Activated CD4-positive, alpha-beta T cell treated with anti-CD3 and anti-CD28 coated beads, Interleukin-2, Interleukin-6, amounts not matched to agents 100 ng/mL and 50 ng/mL, durations not matched to agents 16 hours and 8 hours (primary cell): ENCODE measurements around the gene CHCHD6.
A peak's percentile ranks its signal among the peaks of the same experiment; 100 is the strongest.

Experiments
- DNase-seq: peaks from one replicate; pipeline ENCODE4 v3.0.0-alpha.2; 2020

CHCHD6 gene

DNA sequence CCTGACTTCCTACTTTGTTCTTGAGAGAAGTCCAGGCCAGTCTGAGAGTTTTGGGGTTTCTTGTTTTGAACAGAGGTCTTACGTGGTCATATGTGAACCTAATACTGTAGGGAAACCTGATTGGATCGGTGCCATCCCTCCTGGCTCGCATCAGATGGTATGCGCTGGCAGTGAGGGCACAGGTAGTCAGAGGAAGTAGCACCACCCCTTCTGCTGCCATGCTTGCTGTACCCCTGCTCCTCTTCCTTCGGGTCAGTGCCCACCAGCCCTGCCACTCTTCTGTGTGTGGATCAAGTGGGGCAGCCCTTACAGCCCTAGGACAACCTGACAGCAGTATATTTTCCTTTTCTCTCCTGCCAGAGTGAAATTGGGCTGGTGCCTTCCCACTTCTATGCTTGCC, 39.7 kb downstream of the CHCHD6 start:
- DNase-seq: no peak

- DNase-seq: no peak
Observed at GRCh38 chr3:126745760-126746394, 41.8 kb downstream of the CHCHD6 start.

DNA sequence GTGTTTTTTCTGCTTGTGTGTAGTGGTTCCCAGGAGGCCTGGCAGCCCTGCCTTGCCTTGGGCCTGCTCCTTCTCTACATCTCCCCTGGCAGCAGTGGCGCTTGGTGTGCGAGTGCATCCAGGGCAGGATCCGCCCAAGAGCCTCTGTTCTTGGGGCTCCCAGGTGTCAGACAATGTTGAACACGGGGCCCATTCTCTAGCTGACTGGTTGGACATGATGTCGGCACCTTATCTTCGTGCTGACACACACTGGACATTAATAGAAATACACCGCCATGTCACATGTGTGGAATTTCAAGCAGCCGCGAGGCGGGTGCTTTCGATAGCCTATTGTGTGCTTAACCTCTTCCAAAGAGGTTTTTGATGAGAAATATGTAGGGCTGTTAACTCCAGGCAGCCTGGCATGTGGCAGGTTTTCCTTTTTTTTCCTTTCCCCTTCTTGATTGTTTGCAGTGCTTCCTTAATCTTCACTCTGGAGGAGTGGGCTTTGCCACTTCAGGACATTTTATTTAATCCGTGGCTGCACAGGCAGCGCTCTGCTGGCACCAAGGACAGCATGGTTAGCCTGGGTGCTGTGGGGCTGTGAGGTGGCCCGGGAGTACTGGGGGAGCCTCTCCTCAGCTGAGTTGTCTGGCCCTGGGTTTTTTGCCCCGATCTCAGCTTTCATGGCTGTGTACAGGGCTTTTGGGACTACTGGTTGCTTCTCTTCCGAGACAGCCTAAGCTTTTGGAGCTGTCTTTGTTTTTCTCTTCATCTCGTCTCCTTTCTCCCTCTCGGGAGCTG, 42.5 kb downstream of the CHCHD6 start:
- no peak for DNase-seq

- DNase-seq: no peak
Observed at GRCh38 chr3:126747768-126748167, 43.7 kb downstream of the CHCHD6 start.

DNA sequence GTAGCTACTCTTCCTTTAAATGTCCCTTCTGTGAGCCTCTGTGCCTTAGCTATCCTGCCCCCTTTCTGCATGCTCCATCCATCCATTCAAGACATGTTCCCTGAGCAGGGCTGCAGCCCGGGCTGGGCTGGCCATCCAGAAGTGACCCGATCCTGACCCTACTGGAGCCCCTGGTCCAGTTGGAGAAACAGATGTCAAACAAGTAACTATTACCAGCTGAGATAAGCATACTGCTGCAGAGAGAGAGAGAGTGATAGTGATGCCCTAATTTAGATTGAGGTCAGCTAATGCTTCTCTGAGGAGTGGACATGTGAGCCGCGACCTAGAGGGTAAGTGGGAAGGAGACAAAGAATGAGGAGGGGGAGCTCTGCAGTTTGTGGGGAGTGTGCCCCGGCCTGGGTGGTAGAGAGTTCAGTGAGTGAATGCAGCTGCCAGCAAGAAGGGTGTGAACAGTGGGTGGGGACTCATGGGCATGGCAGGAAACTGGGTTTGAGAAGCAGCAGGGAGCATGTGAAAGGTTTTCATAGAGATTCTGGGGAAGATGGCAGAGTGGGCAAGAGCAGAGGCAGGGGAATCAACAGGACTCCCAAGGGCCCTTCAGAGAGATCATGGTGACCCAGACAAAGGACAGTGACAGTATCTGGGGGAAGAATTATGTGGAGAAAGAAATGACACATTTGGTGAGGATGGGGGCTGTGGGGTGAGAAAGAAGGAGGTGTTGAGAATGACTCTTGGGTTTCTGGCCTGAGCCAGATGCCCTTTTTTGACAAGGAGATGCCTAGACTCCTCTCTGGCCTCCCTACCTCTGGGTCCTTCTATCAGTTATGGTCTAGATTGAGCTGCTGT, 44.9 kb downstream of the CHCHD6 start:
- no peak for DNase-seq

GRCh38 chr3:126749547-126749875, 45.5 kb downstream of the CHCHD6 start:
- DNase-seq: no peak

- no peak for DNase-seq
Observed at GRCh38 chr3:126749931-126750755, 46.1 kb downstream of the CHCHD6 start.

DNA sequence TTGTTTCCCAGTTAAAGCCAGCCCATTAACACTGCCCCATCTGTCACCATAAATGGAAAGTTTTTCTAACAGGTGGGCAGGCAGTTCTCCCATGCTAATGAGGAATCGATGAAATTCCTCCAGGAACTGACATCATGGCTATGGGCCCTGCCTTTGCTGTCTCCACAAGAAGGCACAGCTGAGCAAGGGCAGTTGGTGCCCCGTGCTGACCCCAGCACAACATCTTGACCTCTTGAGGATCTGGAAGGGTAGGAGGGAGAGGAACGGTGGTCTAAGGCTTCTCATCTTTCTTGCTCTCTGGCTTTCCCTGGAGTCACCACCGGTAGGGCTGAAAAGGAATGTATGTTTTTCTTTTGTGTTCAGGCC, 46.7 kb downstream of the CHCHD6 start:
- DNase-seq: no peak

- no peak for DNase-seq
Observed at GRCh38 chr3:126751611-126752302, 47.7 kb downstream of the CHCHD6 start.

- peak; percentile 58 for DNase-seq
Observed at GRCh38 chr3:126752303-126753190, 48.5 kb downstream of the CHCHD6 start.

DNA sequence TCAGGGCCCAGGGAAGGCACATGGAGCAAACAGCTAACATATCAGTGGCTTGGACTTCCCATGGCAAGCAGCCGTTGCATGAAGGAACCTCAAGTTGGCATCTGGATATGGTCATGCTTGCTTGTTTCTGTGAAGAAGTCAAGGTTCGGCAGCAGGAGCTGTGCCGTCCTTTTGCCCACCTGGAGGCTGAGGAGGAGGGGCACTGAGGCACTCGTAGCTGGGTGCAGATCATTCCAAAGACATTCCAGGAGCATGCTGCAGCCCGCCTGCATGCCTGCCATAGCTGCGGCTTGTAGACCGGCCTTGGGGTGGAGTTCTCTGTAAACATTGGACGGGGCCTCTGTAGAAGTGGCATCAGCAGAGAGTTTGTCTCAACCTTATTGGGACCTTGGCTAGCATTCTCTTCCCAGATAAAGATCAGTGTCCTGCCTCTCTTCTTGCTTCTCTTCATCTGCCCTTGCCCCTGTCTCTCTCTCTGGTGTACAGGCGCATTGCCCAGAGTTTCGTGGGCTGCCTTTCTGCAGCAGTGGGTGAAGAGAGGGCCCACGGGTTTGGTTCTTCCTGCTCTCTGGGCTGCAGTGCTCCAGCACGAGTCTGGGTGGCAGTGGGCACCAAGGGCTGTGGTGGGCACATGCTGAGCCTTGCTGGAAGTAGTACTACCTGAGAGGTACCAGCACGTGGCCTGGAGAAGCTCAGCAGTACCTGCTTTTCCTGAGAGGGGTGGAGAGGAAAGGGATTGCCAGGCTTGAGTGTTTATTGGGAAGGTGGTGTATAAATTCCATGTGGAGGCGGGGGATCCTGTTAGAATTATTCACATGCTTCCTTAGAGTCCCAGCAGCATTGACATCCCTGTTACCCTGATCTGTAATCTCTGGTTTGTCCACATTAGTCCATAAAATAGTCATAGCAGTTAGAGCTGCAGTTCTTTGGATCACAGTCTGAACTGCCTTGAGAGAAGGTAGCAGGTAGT, 49.4 kb downstream of the CHCHD6 start:
- no peak for DNase-seq

GRCh38 chr3:126755866-126756265, 51.8 kb downstream of the CHCHD6 start:
- no peak for DNase-seq

- DNase-seq: no peak
Observed at GRCh38 chr3:126758026-126758425, 54.0 kb downstream of the CHCHD6 start.

DNA sequence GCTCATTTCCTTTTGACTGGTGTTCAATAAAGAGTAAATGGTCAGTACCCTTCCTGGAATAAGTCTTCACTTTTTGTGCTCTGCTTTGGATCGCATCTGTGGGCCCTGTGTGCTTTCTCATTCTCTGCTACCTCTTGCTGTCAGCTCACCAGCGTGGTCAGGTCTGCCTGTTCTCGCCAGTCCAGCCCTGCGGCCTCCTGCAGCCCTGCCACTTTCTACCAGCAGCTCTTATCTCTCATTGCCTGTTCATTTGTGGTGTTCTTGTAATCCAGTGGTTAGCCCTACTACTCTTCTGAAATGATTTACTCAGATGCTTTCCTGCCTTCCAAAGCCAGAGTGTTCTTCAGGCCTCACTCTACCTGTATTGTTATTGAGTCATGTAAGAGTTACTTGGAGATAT, 54.8 kb downstream of the CHCHD6 start:
- no peak for DNase-seq

DNA sequence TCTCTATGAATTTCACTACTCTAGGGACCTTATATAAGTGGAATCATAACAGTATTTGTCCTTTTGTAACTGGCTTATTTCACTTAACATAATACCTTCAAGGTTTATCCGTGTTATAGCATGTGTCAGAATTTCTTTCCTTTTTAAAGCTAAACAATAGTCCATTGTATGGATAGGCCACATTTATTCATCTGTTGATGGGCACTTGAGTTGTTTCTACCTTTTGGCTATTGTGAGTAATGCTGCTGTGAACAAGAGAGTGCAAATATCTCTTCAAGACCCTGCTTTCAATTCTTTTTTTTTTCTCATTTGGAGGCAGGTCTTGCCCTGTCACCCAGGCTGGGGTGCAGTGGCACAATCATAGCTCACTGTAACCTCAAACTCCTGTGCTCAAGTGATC, 56.5 kb downstream of the CHCHD6 start:
- DNase-seq: no peak

- no peak for DNase-seq
Observed at GRCh38 chr3:126763035-126763434, 59.0 kb downstream of the CHCHD6 start.

DNA sequence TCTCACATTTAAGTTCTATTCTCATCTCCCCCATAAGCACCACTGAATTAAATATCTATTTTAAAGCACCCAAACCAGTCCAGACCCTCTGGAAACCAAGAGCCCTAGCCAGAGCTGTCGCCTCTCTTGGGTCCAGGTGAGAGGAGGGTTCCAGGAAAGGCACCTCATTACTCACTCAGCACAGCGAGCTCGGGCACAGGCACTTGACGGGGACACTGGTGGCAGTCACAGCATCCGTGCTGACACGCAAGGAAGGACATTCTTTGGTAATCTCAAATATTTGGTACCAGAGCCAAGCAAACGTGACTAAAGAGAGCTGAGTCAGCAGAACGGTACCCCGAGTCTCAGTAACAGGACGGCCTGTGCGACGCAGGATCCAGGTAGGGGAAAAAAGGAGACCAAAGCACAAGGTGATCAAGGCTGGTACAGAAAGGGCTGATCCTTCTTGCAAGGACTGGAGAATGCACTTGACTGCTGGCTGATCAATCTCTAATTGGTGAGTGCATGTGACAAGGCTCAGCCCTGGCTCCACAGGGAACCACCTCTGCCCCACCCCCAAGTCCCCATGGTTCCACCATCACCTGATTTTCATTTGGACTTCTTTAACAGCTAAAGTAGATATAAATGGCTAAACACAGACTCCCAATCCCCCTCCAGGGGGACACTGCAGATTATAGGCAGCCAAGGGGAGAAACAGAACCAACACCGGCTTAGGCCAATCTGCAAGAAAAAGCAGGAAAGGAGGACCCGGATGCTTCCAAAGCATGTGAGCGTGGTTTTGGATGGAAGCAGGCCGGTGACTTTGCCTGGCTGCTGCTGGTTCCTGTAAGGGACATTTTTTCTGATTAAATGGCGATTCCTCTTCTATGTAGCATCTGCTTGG, 61.4 kb downstream of the CHCHD6 start:
- DNase-seq: no peak

DNA sequence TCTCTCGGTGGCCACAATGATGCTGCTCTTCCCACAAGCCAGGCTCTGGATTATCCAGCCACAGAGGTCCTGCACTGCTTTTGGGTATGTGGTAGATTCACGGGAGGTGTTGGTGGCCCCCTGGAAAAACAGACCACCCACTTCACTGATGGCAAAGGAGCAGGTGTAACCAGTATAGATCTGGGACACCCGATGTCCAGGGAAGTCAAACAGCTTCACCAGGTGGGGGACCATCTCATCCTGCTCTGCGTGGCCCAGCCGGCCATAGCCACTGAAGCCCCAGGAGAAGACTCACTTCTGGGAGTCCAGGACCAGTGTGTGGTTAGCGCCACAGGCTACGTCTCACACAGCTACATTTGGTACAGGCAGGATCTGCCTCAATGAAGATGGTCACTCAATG, 62.6 kb downstream of the CHCHD6 start:
- DNase-seq: no peak

GRCh38 chr3:126768903-126769302, 64.9 kb downstream of the CHCHD6 start:
- no peak for DNase-seq
